DOHH2 (cell line): ENCODE data around the gene ECT2.

Experiments used
- CTCF ChIP-seq: fragments of 200-600 bp; sonication (generic); IDR thresholded peaks from one replicate; pipeline ENCODE4 v1.5.1; 2014; ENCODE audit warnings: antibody characterized with exemption, mild to moderate bottlenecking, low read depth, low read length; ENCODE audit not compliant: poor library complexity, severe bottlenecking
- EZH2phosphoT487 ChIP-seq: fragments of 200-600 bp; sonication (generic); IDR thresholded peaks from 2 replicates; pipeline ENCODE4 v1.6.1; 2017; ENCODE audit warnings: borderline replicate concordance, mild to moderate bottlenecking, antibody characterized with exemption, low read length, moderate library complexity, mixed read lengths

GRCh38 chr3:172753125-172753524 is 2.6 kb downstream of the ECT2 start:
- no peak for TF ChIP-seq CTCF
- TF ChIP-seq EZH2phosphoT487: no peak
